BLaER1 treated with 17β-estradiol and CSF1 and Interleukin-3, amounts not matched to agents 10 nM and 100 nM (cell line): ENCODE measurements around the gene GFER.

ENCODE experiments used
- H3K27ac ChIP-seq, 11 experiments: shearing (Covaris generic); formaldehyde crosslinking; 2 replicates each; pipeline ENCODE4 v1.8.1; 2022
- H3K27me3 ChIP-seq, 11 experiments: shearing (Covaris generic); formaldehyde crosslinking; 2 replicates each; pipeline ENCODE4 v1.8.1; 2022
- H3K36me3 ChIP-seq, 11 experiments: shearing (Covaris generic); formaldehyde crosslinking; 2 replicates each; pipeline ENCODE4 v1.8.1; 2022
- H3K4me1 ChIP-seq, 10 experiments: shearing (Covaris generic); formaldehyde crosslinking; 2 replicates each; pipeline ENCODE4 v1.8.1; 2022
- H3K4me2 ChIP-seq, 11 experiments: shearing (Covaris generic); formaldehyde crosslinking; 2 replicates each; pipeline ENCODE4 v1.8.1; 2022
- H3K4me3 ChIP-seq, 10 experiments: shearing (Covaris generic); formaldehyde crosslinking; 2 replicates each; pipeline ENCODE4 v1.8.1; 2022
- H3K9ac ChIP-seq, 11 experiments: shearing (Covaris generic); formaldehyde crosslinking; 2 replicates each; pipeline ENCODE4 v1.8.1; 2022
- H3K9me3 ChIP-seq, 11 experiments: shearing (Covaris generic); formaldehyde crosslinking; replicated peaks in 1 of 11; 2 replicates each; pipeline ENCODE4 v1.8.1; 2022
- H4K20me1 ChIP-seq, 11 experiments: shearing (Covaris generic); formaldehyde crosslinking; 2 replicates each; pipeline ENCODE4 v1.8.1; 2022
- Cebpa-rat ChIP-seq, 11 experiments: shearing (Covaris generic); IDR thresholded peaks; 2 replicates each; pipeline ENCODE4 v1.8.1; 2022

Gene GFER

DNA sequence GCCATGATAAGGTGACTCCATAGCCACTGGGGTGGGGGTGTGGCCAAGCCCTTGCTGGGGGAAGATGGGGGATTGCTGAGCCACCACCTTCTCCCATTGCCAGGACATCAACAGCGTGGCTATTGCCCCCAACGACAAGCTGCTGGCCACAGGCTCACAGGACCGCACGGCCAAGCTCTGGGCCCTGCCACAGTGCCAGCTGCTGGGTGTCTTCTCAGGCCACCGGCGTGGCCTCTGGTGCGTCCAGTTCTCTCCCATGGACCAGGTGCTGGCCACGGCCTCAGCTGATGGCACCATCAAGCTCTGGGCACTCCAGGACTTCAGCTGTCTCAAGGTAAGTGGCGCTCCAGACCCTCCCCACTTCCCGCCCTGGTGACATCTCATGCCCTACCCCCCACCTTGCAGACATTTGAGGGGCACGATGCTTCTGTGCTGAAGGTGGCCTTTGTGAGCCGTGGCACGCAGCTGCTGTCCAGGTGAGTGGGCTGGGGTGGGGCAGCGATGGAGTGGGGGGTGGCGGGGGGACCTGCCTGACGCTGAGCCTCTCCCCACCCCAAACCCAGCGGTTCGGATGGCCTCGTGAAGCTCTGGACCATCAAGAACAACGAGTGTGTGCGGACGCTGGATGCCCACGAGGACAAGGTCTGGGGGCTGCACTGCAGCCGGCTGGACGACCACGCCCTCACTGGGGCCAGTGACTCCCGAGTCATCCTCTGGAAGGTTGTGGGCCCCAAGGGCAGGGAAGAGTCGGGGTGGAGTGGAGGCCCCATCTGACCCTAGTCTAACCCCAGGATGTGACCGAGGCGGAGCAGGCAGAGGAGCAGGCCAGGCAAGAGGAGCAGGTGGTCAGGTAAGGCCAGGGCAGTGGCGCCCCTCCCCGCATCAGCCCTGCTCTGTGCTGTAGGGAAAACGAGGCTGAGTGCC is 6.8 kb upstream of the GFER start:
- Histone ChIP-seq H3K4me3 (no peak overlapping the region), H3K27me3 (peaks cover 43 to 49% (median 47%) of the 10 kb centered on the region in 11 experiments), H3K4me2 (no peak overlapping the region), H4K20me1 (peaks cover 0 to 100% (median 85%) of the 10 kb centered on the region in 11 experiments; a peak in 19 of 22 replicates), H3K9me3 (no peaks in the 10 kb centered on the region), H3K4me1 (peaks cover 11 to 28% (median 16%) of the 10 kb centered on the region in 10 experiments), H3K36me3 (peaks cover 54 to 65% (median 57%) of the 10 kb centered on the region in 11 experiments), H3K27ac (no peak overlapping the region), H3K9ac (no peak overlapping the region)
- no peak for TF ChIP-seq Cebpa-rat (IDR thresholded peaks at IDR 0.05)

DNA sequence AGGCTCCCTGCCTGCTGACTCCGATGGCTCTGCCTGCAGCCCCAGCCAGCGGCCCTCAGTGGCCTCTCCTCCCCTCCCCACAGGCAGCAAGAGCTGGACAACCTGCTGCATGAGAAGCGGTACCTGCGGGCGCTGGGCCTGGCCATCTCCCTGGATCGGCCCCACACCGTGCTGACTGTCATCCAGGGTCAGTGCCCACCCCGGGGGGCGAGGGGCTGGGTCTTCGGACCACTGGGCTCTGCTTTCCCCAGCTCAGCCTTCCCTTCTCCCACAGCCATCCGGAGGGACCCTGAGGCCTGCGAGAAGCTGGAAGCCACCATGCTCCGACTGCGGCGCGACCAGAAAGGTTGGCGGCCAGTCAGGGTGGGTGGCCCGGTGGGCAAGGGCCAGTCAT is 6.1 kb upstream of the GFER start:
- no peak overlapping the region for H3K4me2 ChIP-seq
- H3K9me3 ChIP-seq, result no peaks in the 10 kb centered on the region
- H3K9ac ChIP-seq, result no peak overlapping the region
- H3K27ac ChIP-seq, result no peak overlapping the region
- no peak for TF ChIP-seq Cebpa-rat (IDR thresholded peaks at IDR 0.05)
- no peak overlapping the region for H3K4me3 ChIP-seq
- peaks cover 54 to 65% (median 57%) of the 10 kb centered on the region in 11 experiments for H3K36me3 ChIP-seq
- peaks cover 49 to 55% (median 54%) of the 10 kb centered on the region in 11 experiments for H3K27me3 ChIP-seq
- H3K4me1 ChIP-seq, result peaks cover 6 to 24% (median 11%) of the 10 kb centered on the region in 10 experiments
- H4K20me1 ChIP-seq, result peaks cover 0 to 100% (median 91%) of the 10 kb centered on the region in 11 experiments; a peak in 19 of 22 replicates

DNA sequence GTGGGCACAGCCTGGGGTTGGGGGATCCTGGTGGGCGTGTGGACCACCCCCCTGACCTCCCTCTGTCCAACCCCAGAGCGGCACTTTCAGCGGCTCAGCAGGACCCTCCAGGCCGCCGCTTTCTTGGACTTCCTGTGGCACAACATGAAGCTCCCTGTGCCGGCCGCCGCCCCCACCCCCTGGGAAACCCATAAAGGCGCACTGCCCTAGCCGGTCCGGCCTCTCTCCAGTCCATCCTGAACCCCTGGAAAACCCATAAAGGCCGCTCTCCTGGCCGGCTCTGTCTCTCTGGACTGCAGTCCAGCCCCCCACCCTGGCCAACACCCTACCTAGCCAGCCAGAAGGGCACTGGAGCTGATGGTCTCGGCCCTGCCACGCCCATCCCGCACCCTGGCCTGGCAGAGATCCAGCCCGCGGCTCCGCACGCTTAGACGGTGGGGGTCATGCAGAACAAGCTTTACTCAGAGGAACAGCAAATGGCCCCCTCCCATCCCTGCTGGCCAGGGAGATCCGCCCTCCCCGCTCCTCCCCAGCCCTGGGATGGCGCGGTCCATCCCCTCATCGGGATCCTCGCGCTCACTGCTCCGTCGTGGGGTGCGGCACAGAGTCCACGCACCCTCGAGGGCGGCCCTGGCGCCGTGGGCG is 5.4 kb upstream of the GFER start:
- H3K4me3 ChIP-seq, result no peak overlapping the region
- TF ChIP-seq Cebpa-rat (IDR thresholded peaks at IDR 0.05), result no peak
- H3K27ac ChIP-seq, result no peak overlapping the region
- no peak overlapping the region for H3K4me2 ChIP-seq
- peaks cover 0 to 100% (median 87%) of the 10 kb centered on the region in 11 experiments; a peak in 19 of 22 replicates for H4K20me1 ChIP-seq
- peaks cover 1 to 24% (median 10%) of the 10 kb centered on the region in 10 experiments; a peak in 19 of 20 replicates for H3K4me1 ChIP-seq
- no peaks in the 10 kb centered on the region for H3K9me3 ChIP-seq
- peaks cover 57 to 62% (median 61%) of the 10 kb centered on the region in 11 experiments for H3K27me3 ChIP-seq
- H3K36me3 ChIP-seq, result peaks cover 54 to 63% (median 57%) of the 10 kb centered on the region in 11 experiments
- no peak overlapping the region for H3K9ac ChIP-seq

DNA sequence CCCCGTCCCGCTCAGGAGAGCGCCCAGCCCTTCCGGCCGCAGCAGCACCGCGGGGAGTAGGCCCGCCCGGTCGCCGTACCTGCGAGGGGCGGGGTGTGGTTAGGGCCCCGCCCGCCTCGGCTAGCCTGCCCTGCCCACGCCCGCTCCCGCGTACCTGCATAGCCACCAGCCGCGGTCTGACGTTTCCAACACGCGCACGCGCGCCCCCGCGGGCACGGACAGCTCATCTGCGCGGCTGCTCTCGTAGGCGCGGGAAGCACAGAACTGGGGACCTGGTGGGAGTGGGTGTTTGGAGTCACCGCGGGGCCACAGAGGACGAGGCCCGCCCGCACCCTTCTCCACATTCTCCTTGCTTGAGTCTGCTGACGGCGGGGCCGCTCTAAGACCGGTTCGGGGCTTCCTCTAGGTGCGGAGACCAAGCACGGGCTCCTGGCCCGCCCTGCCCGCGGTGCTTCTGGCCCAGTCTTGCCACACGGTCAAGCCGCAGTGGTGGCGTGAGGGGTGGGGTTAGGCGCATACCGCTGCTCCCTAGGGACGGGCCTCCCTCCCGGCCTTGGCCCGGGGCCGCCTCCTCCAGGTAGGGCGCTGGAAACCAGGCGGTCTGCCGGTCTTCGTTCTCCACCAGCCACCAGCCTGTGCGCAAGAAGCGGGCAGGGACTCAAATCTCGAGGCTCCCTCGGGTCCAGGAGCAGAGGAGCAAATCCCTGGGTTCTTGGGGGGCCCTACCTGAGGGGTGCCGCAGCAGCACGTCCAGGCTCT is 4.5 kb upstream of the GFER start:
- peaks cover 50 to 54% (median 52%) of the 10 kb centered on the region in 11 experiments for H3K36me3 ChIP-seq
- H4K20me1 ChIP-seq, result peaks cover 0 to 92% (median 78%) of the 10 kb centered on the region in 11 experiments; a peak in 19 of 22 replicates
- H3K27ac ChIP-seq, result no peak overlapping the region
- no peak overlapping the region for H3K9ac ChIP-seq
- H3K27me3 ChIP-seq, result peaks cover 60 to 71% (median 68%) of the 10 kb centered on the region in 11 experiments
- no peaks in the 10 kb centered on the region for H3K9me3 ChIP-seq
- H3K4me2 ChIP-seq, result peak overlapping the region in 4 of 11 experiments; percentile 5 to 22 (median 14); a peak in 3 of 22 replicates
- peaks cover 0 to 23% (median 11%) of the 10 kb centered on the region in 10 experiments; a peak in 13 of 20 replicates for H3K4me1 ChIP-seq
- TF ChIP-seq Cebpa-rat (IDR thresholded peaks at IDR 0.05), result no peak
- H3K4me3 ChIP-seq, result no peak overlapping the region

DNA sequence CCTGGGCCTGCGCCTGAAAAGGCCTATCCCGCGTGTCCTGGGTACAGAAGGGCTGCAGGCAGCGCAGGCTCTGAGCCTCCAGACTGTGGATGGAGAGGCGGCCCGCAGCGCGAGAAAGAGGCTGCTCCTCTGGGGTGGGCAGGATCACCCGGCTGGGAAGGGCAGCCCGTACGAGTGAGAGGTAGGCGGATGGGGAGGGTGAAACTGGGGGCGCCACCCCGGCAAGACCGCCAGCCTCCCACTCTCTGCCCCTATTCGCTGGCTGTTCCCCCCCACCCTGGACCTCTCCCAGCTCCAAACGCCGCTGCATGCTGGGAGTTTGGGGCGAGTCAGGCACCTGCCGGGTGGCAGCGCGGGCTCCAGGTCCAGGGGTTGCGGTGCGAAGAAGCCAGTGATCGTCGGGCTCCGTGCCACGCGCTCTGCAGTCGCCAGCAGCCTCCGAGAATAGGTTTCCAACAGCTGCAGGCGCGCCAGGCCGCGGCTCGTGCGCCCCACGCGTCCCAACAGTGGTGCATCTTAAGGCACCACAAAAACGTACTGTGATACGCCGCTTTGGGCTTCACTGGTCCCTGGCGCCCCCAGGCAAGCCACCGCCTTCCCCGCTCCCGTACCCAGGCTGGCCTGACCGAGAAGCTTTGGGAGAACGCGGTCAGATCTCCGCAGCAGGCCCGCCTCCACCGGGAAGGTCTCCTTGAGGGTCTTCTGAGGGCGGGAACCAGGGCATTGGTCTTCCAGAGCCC is 3.8 kb upstream of the GFER start:
- H3K27ac ChIP-seq, result no peak overlapping the region
- H3K36me3 ChIP-seq, result peaks cover 42 to 48% (median 44%) of the 10 kb centered on the region in 11 experiments
- no peak overlapping the region for H3K9ac ChIP-seq
- peak overlapping the region in 3 of 11 experiments; percentile 7 to 22 (median 21); a peak in 3 of 22 replicates for H3K4me2 ChIP-seq
- H3K27me3 ChIP-seq, result peaks cover 60 to 75% (median 68%) of the 10 kb centered on the region in 11 experiments
- H3K9me3 ChIP-seq, result no peaks in the 10 kb centered on the region
- TF ChIP-seq Cebpa-rat (IDR thresholded peaks at IDR 0.05), result no peak
- H3K4me3 ChIP-seq, result no peak overlapping the region
- H4K20me1 ChIP-seq, result peaks cover 0 to 88% (median 75%) of the 10 kb centered on the region in 11 experiments; a peak in 19 of 22 replicates
- peaks cover 6 to 31% (median 17%) of the 10 kb centered on the region in 10 experiments for H3K4me1 ChIP-seq

DNA sequence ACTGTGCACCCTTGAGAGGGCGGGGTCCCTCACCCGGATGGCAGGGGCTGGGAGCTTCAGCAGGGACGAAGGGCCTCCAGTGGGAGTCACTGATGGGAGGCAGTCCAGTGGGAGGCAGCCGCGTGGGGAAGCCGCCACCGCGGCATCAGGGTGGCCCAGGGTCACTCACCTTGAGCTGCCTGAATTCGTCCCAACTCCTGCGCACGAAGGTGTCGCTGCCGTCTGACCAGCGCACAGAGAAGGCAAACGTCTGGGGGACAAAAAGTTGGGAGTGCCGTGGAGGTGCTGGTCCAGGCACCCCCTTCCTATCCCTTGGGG is 3.3 kb upstream of the GFER start:
- peaks cover 41 to 48% (median 43%) of the 10 kb centered on the region in 11 experiments for H3K36me3 ChIP-seq
- H4K20me1 ChIP-seq, result peaks cover 0 to 88% (median 73%) of the 10 kb centered on the region in 11 experiments; a peak in 19 of 22 replicates
- H3K9ac ChIP-seq, result no peak overlapping the region
- H3K4me2 ChIP-seq, result no peak overlapping the region
- H3K9me3 ChIP-seq, result no peaks in the 10 kb centered on the region
- no peak for TF ChIP-seq Cebpa-rat (IDR thresholded peaks at IDR 0.05)
- H3K4me3 ChIP-seq, result no peak overlapping the region
- H3K27me3 ChIP-seq, result peaks cover 60 to 75% (median 68%) of the 10 kb centered on the region in 11 experiments
- H3K4me1 ChIP-seq, result peaks cover 12 to 36% (median 23%) of the 10 kb centered on the region in 10 experiments
- no peak overlapping the region for H3K27ac ChIP-seq

DNA sequence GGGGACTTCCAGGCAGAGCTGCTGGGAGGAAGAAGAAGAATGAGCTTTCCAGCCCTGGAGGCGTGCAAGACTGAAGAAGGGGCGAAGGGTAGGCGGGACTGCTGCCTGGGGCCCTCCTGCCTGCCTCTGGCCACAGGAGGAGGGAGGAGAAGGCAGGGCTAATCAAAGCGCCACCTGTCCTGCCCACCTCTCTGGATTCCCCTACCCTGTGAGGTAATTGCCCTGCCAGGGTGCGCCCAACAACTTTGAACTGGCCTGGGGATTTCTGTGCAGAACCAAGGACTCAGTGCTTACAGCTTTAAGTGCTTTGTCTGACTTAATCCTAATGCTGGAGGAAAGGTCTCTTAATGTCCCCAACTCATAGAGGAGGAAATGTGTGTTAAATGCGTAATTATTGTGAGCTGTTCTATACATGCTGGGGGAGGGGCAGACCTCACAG is 2.6 kb upstream of the GFER start, which contains the start of gene NOXO1:
NOXO1 (minus strand) TSS at position 72 of the 439 bp plus-strand sequence. CDS start 290 bp downstream, outside the sequence.
- Histone ChIP-seq H3K27me3 (peaks cover 60 to 75% (median 68%) of the 10 kb centered on the region in 11 experiments), H3K4me3 (no peak within 1 kb of the TSS), H3K4me2 (peak within 1 kb of the TSS in 1 of 11 experiments; percentile 7; a peak in 1 of 22 replicates), H3K4me1 (peaks cover 18 to 43% (median 27%) of the 10 kb centered on the region in 10 experiments), H3K9ac (no peak within 1 kb of the TSS), H3K9me3 (no peaks in the 10 kb centered on the region), H3K36me3 (peaks cover 41 to 48% (median 43%) of the 10 kb centered on the region in 11 experiments), H3K27ac (no peak within 1 kb of the TSS), H4K20me1 (peaks cover 0 to 88% (median 72%) of the 10 kb centered on the region in 11 experiments; a peak in 19 of 22 replicates)
- TF ChIP-seq Cebpa-rat (IDR thresholded peaks at IDR 0.05), result no peak
